GM12878 (cell line): ENCODE measurements around the gene SMARCC1. TPM values are rescaled to one million over a fixed set of nuclear protein-coding genes. Genes with fewer than 3 reads are reported as not detected.

Experiments
- ATAC-seq: fragments of 200-7000 bp; cut with Tn5 transposase; 3 replicates; pipeline ENCODE4 v1.9.1; 2020; ENCODE audit warnings: mild to moderate bottlenecking, moderate library complexity
- BruUV-seq: library from RNA; stranded (reverse); fragments of 400-500 nt; replicated peaks from 2 replicates; lab custom pipeline; 2021; lab: Mats Ljungman, UMichigan
- CTCF ChIA-PET: fragments of 300-600 bp; sonication (Branson Sonifier 250); formaldehyde crosslinking; extraction: SDS; loops from one replicate; lab custom pipeline; 2021; ENCODE audit warnings: inconsistent platforms; lab: Yijun Ruan, JAX
- POLR2A ChIA-PET: fragments of 350-600 bp; formaldehyde crosslinking; extraction: SDS; loops from one replicate; lab custom pipeline; 2021; ENCODE audit warnings: inconsistent platforms; lab: Charles Lee
- RAD21 ChIA-PET: fragments of 300-600 bp; sonication (Branson Sonifier 250); formaldehyde crosslinking; loops from one replicate; lab custom pipeline; 2023; ENCODE audit warnings: antibody characterized with exemption; ENCODE audit not compliant: unreplicated experiment; lab: Charles Lee
- SMC1A ChIA-PET: fragments of 300-600 bp; sonication (Branson Sonifier 250); formaldehyde crosslinking; loops from one replicate; lab custom pipeline; 2023; ENCODE audit not compliant: unreplicated experiment, uncharacterized antibody; lab: Charles Lee
- DNase-seq: peaks from one replicate; pipeline ENCODE4 v3.0.0-alpha.2; 2011; ENCODE audit warnings: low read depth, low spot score
- FAIRE-seq: peaks from 3 replicates; lab custom pipeline; 2011; peaks lifted over from hg19 to GRCh38; lab: Jason Lieb, UNC
- H2AFZ ChIP-seq: 2 replicates; pipeline ENCODE4 v1.6.0; 2011; ENCODE audit warnings: low read depth, low read length, control low read depth; ENCODE audit not compliant: control insufficient read depth
- H3K27ac ChIP-seq: 2 replicates; pipeline ENCODE4 v1.5.1; 2011; ENCODE audit warnings: control low read depth; ENCODE audit not compliant: control insufficient read depth, insufficient read depth
- H3K27me3 ChIP-seq, 2 experiments: replicated peaks in 1 of 2; 2 replicates each; pipeline versions ENCODE4 v1.6.0 to v1.6.1; 2011; ENCODE audit warnings: low read length in 1 of 2; ENCODE audit not compliant: control insufficient read depth in 2 of 2, insufficient read depth in 2 of 2
- H3K36me3 ChIP-seq, 2 experiments: 2 replicates each; pipeline ENCODE4 v1.5.1; 2011; ENCODE audit warnings: low read length in 1 of 2; ENCODE audit not compliant: control insufficient read depth in 2 of 2, insufficient read depth in 2 of 2
- H3K4me1 ChIP-seq: 2 replicates; pipeline ENCODE4 v1.6.1; 2011; ENCODE audit warnings: mild to moderate bottlenecking, low read length, moderate library complexity, mixed read lengths; ENCODE audit not compliant: control insufficient read depth, insufficient read depth
- H3K4me2 ChIP-seq: 2 replicates; pipeline ENCODE4 v1.6.0; 2011; ENCODE audit warnings: control low read depth; ENCODE audit not compliant: control insufficient read depth, insufficient read depth
- H3K4me3 ChIP-seq: fragments of 200-600 bp; sonication (generic); 2 replicates; pipeline ENCODE4 v1.5.1; 2016
- H3K79me2 ChIP-seq: 2 replicates; pipeline ENCODE4 v1.6.0; 2011; ENCODE audit warnings: low read length; ENCODE audit not compliant: control insufficient read depth, insufficient read depth
- H3K9ac ChIP-seq: 2 replicates; pipeline ENCODE4 v1.8.0; 2011; ENCODE audit warnings: low read length, control low read depth, mixed read lengths; ENCODE audit not compliant: control insufficient read depth, insufficient read depth
- H3K9me3 ChIP-seq: replicated peaks from 3 replicates; pipeline ENCODE4 v1.5.1; 2011; ENCODE audit warnings: mild to moderate bottlenecking, low read length; ENCODE audit not compliant: control insufficient read depth, insufficient read depth
- H4K20me1 ChIP-seq: 2 replicates; pipeline ENCODE4 v1.6.0; 2011; ENCODE audit not compliant: control insufficient read depth, insufficient read depth
- CHD4 ChIP-seq: fragments of 200-600 bp; sonication (generic); IDR thresholded peaks from 2 replicates; pipeline ENCODE4 v1.6.1; 2016; ENCODE audit warnings: mild to moderate bottlenecking
- ETV6 ChIP-seq, 2 experiments: fragments of 450-650 bp in 1 of 2; IDR thresholded peaks in 1 of 2; conservative IDR thresholded peaks in 1 of 2; 2 replicates each; pipeline ENCODE4 v1.6.1; 2014; ENCODE audit warnings: antibody characterized with exemption in 1 of 2, borderline replicate concordance in 1 of 2, low read depth in 1 of 2, mild to moderate bottlenecking in 1 of 2, moderate library complexity in 1 of 2
- HCFC1 ChIP-seq: fragments of 150-350 bp; IDR thresholded peaks from 2 replicates; pipeline ENCODE4 v1.6.1; 2014; ENCODE audit warnings: low read length
- IKZF2 ChIP-seq, 2 experiments: fragments of 450-650 bp; IDR thresholded peaks; 2 replicates each; pipeline ENCODE4 v1.6.1; 2017; ENCODE audit warnings: mild to moderate bottlenecking in 2 of 2, moderate library complexity in 2 of 2
- LARP7 ChIP-seq: fragments of 450-650 bp; IDR thresholded peaks from 2 replicates; pipeline ENCODE4 v1.6.1; 2017; ENCODE audit warnings: mild to moderate bottlenecking
- RCOR1 ChIP-seq: conservative IDR thresholded peaks from 2 replicates; pipeline ENCODE4 v1.6.1; 2012; ENCODE audit warnings: low read depth, low read length, improper control_type of control experiment
- SIN3A ChIP-seq: IDR thresholded peaks from 2 replicates; pipeline ENCODE4 v1.6.1; 2012; ENCODE audit warnings: low read depth, low read length, improper control_type of control experiment
- SP1 ChIP-seq: IDR thresholded peaks from one replicate; pipeline ENCODE4 v1.6.1; 2011; ENCODE audit warnings: low read depth, low read length
- SREBF1 ChIP-seq: IDR thresholded peaks from 2 replicates; pipeline ENCODE4 v1.6.1; 2012; ENCODE audit warnings: mild to moderate bottlenecking, low read length
- SUZ12 ChIP-seq: fragments of 200-600 bp; sonication (generic); IDR thresholded peaks from one replicate; pipeline ENCODE4 v1.6.1; 2018; ENCODE audit warnings: antibody characterized with exemption, mild to moderate bottlenecking; ENCODE audit not compliant: unreplicated experiment
- TCF7 ChIP-seq: IDR thresholded peaks from 2 replicates; pipeline ENCODE4 v1.6.1; 2014; ENCODE audit warnings: antibody characterized with exemption, borderline replicate concordance
- ZSCAN29 ChIP-seq: fragments of 450-650 bp; IDR thresholded peaks from 2 replicates; pipeline ENCODE4 v1.6.1; 2017; ENCODE audit warnings: mild to moderate bottlenecking, moderate library complexity
- WGBS: methylation state at CpG from one replicate; pipeline ENCODE4 v1.1.6; 2016; ENCODE audit warnings: low lambda C conversion rate; ENCODE audit not compliant: insufficient replicate concordance, insufficient coverage; ENCODE audit errors: missing lambda C conversion rate; 5-methylcytosine and 5-hydroxymethylcytosine counted together
- in situ Hi-C: fragments of 300-500 bp; cut with MboI; formaldehyde crosslinking; loops from 9 replicates; pipeline ENCODE4 v1.14.3; 2018; ENCODE audit warnings: mixed read lengths
- intact Hi-C: fragments of 100-400 bp; cut with micrococcal nuclease; formaldehyde crosslinking; loops from one replicate; pipeline ENCODE4 v1.14.2; 2022; ENCODE audit not compliant: unreplicated experiment
- polyA plus RNA-seq, 11 experiments: library from polyadenylated mRNA; depleted of rRNA in 4 of 11; unstranded in 6 of 11; stranded (reverse) in 5 of 11; fragments of >200 nt; fragmentation: Nextera tagmentation in 4 of 11; fragmentation: Illumina TruSeq in 1 of 11; extraction: Ambion mirVana in 4 of 11; extraction: Trizol in 1 of 11; gene quantifications; 1 replicate in 1 of 11; 2 replicates in 10 of 11; pipeline versions ENCODE4 v1.2.1 to v1.2.3, GENCODE V29; 2011 to 2016; ENCODE audit warnings: inconsistent platforms in 2 of 11, missing spikeins in 2 of 11, low read depth in 1 of 11
- total RNA-seq, 4 experiments: library from RNA; depleted of rRNA in 3 of 4; stranded (reverse); fragments of >200 nt in 3 of 4; fragmentation: Illumina TruSeq in 1 of 4; extraction: Trizol in 1 of 4; gene quantifications; 2 replicates each; pipeline versions ENCODE4 v1.2.1 to v1.2.3, GENCODE V29; 2013 to 2021
- TF ChIP-seq, protein P1 (sequence below): fragments of 450-650 bp; IDR thresholded peaks from 2 replicates; pipeline ENCODE4 v1.6.1; 2017; ENCODE audit warnings: mild to moderate bottlenecking
- TF ChIP-seq, protein P2 (sequence below): fragments of 450-650 bp; conservative IDR thresholded peaks from 2 replicates; pipeline ENCODE4 v1.6.1; 2017; ENCODE audit warnings: mild to moderate bottlenecking, moderate library complexity
- TF ChIP-seq, protein P3 (sequence below): fragments of 450-650 bp; IDR thresholded peaks from 2 replicates; pipeline ENCODE4 v1.6.1; 2014; ENCODE audit warnings: mild to moderate bottlenecking

The SMARCC1 gene
- total and polyA plus RNA-seq, 10 of the 15 experiments (the other 5 are each of a cell fraction or from before 2014, with no cell fraction given), result 26.6 to 147 (median 57.1) TPM

DNA sequence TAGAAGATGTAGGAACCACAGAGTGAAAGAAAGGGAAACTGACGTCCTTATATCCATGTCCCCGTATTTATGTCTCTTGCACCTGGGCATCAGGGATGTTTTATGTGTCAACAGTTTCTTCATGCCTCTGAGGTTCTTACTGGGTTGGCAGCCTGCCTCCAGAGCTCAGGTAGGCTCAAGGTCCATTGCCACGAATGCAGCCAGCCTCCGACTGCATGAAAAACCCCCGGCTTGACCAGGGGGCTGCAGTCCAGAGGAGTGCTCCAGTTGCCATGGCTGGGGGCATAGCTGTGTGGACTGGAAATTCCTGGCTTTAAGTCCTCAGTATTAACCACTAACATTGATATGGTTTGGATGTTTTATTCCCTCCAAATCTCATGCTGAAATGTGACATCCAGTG lies 200.3 kb downstream of the SMARCC1 start:
- no TSS peak for BruUV-seq
- H3K4me1 ChIP-seq, result no peaks in the 10 kb centered on the region
- no peak overlapping the region for H2AFZ ChIP-seq
- CTCF ChIA-PET, result no interaction called here
- RAD21 ChIA-PET, result no interaction called here
- H3K27ac ChIP-seq, result no peak overlapping the region
- H4K20me1 ChIP-seq, result no peaks in the 10 kb centered on the region
- H3K79me2 ChIP-seq, result no peaks in the 10 kb centered on the region
- H3K27me3 ChIP-seq, result peaks cover 8 to 9% of the 10 kb centered on the region in 2 experiments
- 70% methylated on average over 5 of the region's 5 CpGs for WGBS
- no peak overlapping the region for H3K9ac ChIP-seq
- ATAC-seq (no peak), FAIRE-seq (no peak), DNase-seq (no peak)
- no peaks in the 10 kb centered on the region for H3K9me3 ChIP-seq
- no peak overlapping the region for H3K4me3 ChIP-seq
- peaks cover 0 to 9% of the 10 kb centered on the region in 2 experiments; a peak in 1 of 4 replicates for H3K36me3 ChIP-seq
- POLR2A ChIA-PET, result no interaction called here
- SMC1A ChIA-PET, result no interaction called here
- in situ Hi-C loops, result no loop called here
- TF ChIP-seq ZSCAN29, result no peak
- TF ChIP-seq SIN3A, result no peak
- no peak for TF ChIP-seq SUZ12
- no peak for TF ChIP-seq SREBF1
- TF ChIP-seq ETV6 (conservative IDR thresholded peaks at IDR 0.05 in 1 of 2, IDR thresholded peaks at IDR 0.05 in 1 of 2; ENCODE audit: borderline replicate concordance in 1 of 2, low read depth in 1 of 2), result no peak
- TF ChIP-seq TCF7, result no peak
- no peak for TF ChIP-seq IKZF2 (IDR thresholded peaks at IDR 0.05)
- H3K4me2 ChIP-seq, result no peak overlapping the region
- intact Hi-C loops, result no loop called here

DNA sequence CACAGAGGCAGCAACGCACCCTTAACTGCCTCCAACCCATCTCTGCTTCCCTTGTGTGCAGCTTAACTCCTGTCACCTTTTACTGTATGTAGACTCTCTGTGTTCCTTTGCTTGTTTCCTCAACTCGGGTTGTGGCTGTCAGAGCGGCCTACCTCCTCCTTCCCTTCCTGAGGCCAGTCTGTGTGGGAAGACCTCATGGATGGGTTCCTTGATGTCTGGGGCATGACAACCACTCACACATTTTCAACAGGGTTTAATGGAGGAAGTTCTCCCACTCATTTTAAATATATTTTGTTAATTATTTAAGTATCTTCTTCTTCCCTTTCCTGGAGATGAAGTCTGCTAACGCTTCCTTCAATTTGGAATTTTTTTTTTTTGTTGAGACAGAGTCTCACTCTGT lies 201.2 kb downstream of the SMARCC1 start:
- ChIA-PET SMC1A (no interaction called here), CTCF (no interaction called here), POLR2A (no interaction called here), RAD21 (no interaction called here)
- Histone ChIP-seq H3K9ac (no peak overlapping the region), H3K27me3 (peaks cover 8 to 9% of the 10 kb centered on the region in 2 experiments), H3K36me3 (peaks cover 0 to 7% of the 10 kb centered on the region in 2 experiments; a peak in 1 of 4 replicates), H3K4me3 (no peak overlapping the region), H3K4me2 (no peak overlapping the region), H3K9me3 (no peaks in the 10 kb centered on the region), H3K4me1 (no peaks in the 10 kb centered on the region), H3K79me2 (no peaks in the 10 kb centered on the region), H3K27ac (no peak overlapping the region), H4K20me1 (no peaks in the 10 kb centered on the region), H2AFZ (no peak overlapping the region)
- DNase-seq (no peak), FAIRE-seq (no peak), ATAC-seq (peak; percentile 21)
- BruUV-seq, result no TSS peak
- WGBS, result 15% methylated on average over 4 of the region's 4 CpGs
- in situ Hi-C loops (no loop called here), intact Hi-C loops (no loop called here)
- TF ChIP-seq SP1, result no peak
- TF ChIP-seq CHD4, result no peak
- TF ChIP-seq LARP7, result no peak
- no peak for TF ChIP-seq HCFC1
- TF ChIP-seq RCOR1, result no peak
- TF ChIP-seq, protein P1, sequence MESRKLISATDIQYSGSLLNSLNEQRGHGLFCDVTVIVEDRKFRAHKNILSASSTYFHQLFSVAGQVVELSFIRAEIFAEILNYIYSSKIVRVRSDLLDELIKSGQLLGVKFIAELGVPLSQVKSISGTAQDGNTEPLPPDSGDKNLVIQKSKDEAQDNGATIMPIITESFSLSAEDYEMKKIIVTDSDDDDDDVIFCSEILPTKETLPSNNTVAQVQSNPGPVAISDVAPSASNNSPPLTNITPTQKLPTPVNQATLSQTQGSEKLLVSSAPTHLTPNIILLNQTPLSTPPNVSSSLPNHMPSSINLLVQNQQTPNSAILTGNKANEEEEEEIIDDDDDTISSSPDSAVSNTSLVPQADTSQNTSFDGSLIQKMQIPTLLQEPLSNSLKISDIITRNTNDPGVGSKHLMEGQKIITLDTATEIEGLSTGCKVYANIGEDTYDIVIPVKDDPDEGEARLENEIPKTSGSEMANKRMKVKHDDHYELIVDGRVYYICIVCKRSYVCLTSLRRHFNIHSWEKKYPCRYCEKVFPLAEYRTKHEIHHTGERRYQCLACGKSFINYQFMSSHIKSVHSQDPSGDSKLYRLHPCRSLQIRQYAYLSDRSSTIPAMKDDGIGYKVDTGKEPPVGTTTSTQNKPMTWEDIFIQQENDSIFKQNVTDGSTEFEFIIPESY, result no peak
- TF ChIP-seq, protein P2, sequence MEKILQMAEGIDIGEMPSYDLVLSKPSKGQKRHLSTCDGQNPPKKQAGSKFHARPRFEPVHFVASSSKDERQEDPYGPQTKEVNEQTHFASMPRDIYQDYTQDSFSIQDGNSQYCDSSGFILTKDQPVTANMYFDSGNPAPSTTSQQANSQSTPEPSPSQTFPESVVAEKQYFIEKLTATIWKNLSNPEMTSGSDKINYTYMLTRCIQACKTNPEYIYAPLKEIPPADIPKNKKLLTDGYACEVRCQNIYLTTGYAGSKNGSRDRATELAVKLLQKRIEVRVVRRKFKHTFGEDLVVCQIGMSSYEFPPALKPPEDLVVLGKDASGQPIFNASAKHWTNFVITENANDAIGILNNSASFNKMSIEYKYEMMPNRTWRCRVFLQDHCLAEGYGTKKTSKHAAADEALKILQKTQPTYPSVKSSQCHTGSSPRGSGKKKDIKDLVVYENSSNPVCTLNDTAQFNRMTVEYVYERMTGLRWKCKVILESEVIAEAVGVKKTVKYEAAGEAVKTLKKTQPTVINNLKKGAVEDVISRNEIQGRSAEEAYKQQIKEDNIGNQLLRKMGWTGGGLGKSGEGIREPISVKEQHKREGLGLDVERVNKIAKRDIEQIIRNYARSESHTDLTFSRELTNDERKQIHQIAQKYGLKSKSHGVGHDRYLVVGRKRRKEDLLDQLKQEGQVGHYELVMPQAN, result no peak
- TF ChIP-seq, protein P3, sequence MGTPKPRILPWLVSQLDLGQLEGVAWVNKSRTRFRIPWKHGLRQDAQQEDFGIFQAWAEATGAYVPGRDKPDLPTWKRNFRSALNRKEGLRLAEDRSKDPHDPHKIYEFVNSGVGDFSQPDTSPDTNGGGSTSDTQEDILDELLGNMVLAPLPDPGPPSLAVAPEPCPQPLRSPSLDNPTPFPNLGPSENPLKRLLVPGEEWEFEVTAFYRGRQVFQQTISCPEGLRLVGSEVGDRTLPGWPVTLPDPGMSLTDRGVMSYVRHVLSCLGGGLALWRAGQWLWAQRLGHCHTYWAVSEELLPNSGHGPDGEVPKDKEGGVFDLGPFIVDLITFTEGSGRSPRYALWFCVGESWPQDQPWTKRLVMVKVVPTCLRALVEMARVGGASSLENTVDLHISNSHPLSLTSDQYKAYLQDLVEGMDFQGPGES, result no peak
